ENCODE data around the gene NAT9. TPM values are rescaled to one million over a fixed set of nuclear protein-coding genes. Genes with fewer than 3 reads are reported as not detected.
A peak's percentile ranks its signal among the peaks of the same experiment; 100 is the strongest.

The NAT9 gene
- total and polyA plus RNA-seq, 9 donors, result 19.7 to 87.0 (median 56.5) TPM

- Histone ChIP-seq H3K4me3 (peak overlapping the region; percentile 72), H3K27me3 (no peaks in the 10 kb centered on the region), H3K4me1 (ENCODE audit: insufficient read depth) (peaks cover 10% of the 10 kb centered on the region), H3K36me3 (no peaks in the 10 kb centered on the region), H3K9me3 (no peaks in the 10 kb centered on the region), H3K27ac (no peak overlapping the region)
- DNase-seq, result no peak
- intact Hi-C loops (cut with DNase I), result no loop called here
- WGBS, 3 donors, result 35 to 54% (median 41%) methylated on average over 6 of the region's 6 CpGs
- TF ChIP-seq, protein P1, sequence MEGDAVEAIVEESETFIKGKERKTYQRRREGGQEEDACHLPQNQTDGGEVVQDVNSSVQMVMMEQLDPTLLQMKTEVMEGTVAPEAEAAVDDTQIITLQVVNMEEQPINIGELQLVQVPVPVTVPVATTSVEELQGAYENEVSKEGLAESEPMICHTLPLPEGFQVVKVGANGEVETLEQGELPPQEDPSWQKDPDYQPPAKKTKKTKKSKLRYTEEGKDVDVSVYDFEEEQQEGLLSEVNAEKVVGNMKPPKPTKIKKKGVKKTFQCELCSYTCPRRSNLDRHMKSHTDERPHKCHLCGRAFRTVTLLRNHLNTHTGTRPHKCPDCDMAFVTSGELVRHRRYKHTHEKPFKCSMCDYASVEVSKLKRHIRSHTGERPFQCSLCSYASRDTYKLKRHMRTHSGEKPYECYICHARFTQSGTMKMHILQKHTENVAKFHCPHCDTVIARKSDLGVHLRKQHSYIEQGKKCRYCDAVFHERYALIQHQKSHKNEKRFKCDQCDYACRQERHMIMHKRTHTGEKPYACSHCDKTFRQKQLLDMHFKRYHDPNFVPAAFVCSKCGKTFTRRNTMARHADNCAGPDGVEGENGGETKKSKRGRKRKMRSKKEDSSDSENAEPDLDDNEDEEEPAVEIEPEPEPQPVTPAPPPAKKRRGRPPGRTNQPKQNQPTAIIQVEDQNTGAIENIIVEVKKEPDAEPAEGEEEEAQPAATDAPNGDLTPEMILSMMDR (IDR thresholded peaks at IDR 0.05), result no peak
- TF ChIP-seq EP300 (IDR thresholded peaks at IDR 0.05), result no peak
- TF ChIP-seq POLR2A (IDR thresholded peaks at IDR 0.05), result no peak
Observed at GRCh38 chr17:74750039-74750326, 26.2 kb downstream of the NAT9 start.

DNA sequence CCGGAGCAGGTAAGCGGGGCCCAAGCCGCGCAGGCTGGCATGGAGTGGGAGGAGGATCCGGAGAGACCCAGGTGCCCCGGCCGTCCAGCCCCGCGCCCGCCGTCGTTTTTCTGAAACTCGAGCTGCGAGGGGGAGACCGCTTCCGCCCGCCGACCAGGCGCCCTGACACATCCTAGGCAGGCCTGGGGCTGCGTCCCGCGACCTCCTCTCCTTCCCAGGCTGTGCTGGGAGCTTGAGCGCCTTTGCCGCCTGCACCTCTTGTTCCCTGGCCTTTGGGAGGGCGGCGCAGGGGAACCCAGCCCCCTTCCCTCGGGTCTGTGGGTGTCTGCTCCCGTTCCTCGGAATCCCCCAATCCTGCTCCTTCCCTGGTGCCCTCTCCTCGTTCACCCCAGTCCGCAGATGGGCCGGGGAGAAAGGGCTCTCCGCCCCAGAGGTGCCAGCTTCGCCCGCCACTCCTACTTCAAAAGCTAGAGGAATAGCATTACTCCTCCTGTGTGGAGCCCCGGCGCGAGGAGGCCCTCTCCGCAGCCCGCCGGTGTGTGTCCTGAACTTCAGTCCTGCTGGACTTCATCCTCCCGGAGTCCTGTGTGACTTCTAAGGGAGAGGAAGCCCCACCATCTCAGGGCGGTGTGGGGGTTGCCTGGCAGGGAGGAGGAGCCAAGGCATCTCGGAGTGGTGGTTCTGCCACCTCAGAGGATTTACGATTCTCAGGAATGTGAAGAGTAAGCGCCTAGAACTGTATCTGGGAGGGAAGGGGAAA is 26.7 kb downstream of the NAT9 start:
- Histone ChIP-seq H3K27ac (peak overlapping the region in 1 of 2 donors; percentile 7), H3K36me3 (no peaks in the 10 kb centered on the region), H3K9me3 (no peaks in the 10 kb centered on the region), H3K27me3 (no peaks in the 10 kb centered on the region), H3K4me3 (peak overlapping the region; percentile 72), H3K4me1 (ENCODE audit: insufficient read depth) (peaks cover 10% of the 10 kb centered on the region)
- DNase-seq, result peak in 2 of 5 donors; percentile 40 to 51
- TF ChIP-seq POLR2A (IDR thresholded peaks at IDR 0.05), result no peak
- no peak for TF ChIP-seq EP300 (IDR thresholded peaks at IDR 0.05)
- TF ChIP-seq, protein P1 (IDR thresholded peaks at IDR 0.05), result no peak
- intact Hi-C loops (cut with DNase I), result loop anchor here in 3 of 4 donors (5.0 to 10.0 kb wide), 3 partner anchors 113 to 535 kb away; partner anchors contain the start of gene TTYH2 (in 1 of the 3)
- WGBS, 3 donors, result 2 to 7% (median 2%) methylated on average over 28 to 46 of the region's 46 CpGs

DNA sequence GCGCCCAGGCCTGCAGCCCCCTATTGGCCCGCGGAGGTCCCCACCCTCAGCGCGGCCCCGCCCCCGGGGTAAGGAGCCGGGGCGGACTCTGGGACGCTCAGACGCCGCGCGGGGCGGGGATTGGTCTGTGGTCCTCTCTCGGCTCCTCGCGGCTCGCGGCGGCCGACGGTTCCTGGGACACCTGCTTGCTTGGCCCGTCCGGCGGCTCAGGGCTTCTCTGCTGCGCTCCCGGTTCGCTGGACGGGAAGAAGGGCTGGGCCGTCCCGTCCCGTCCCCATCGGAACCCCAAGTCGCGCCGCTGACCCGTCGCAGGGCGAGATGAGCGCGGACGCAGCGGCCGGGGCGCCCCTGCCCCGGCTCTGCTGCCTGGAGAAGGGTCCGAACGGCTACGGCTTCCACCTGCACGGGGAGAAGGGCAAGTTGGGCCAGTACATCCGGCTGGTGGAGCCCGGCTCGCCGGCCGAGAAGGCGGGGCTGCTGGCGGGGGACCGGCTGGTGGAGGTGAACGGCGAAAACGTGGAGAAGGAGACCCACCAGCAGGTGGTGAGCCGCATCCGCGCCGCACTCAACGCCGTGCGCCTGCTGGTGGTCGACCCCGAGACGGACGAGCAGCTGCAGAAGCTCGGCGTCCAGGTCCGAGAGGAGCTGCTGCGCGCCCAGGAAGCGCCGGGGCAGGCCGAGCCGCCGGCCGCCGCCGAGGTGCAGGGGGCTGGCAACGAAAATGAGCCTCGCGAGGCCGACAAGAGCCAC is 27.4 kb downstream of the NAT9 start, which contains the start of gene NHERF1:
TSS of gene NHERF1 (plus strand) at position 100 of the 750 bp plus-strand sequence. CDS start at position 319, 219 bp downstream.
- TF ChIP-seq, protein P1 (IDR thresholded peaks at IDR 0.05), result peak in 1 of 3 donors; percentile 23
- TF ChIP-seq POLR2A (IDR thresholded peaks at IDR 0.05) (peak; percentile 92), EP300 (IDR thresholded peaks at IDR 0.05) (no peak)
- WGBS, 3 donors, result 0 to 3% (median 1%) methylated on average over 16 to 90 of the region's 90 CpGs
- Histone ChIP-seq H3K4me1 (ENCODE audit: insufficient read depth) (peaks cover 10% of the 10 kb centered on the region), H3K27me3 (no peaks in the 10 kb centered on the region), H3K27ac (peak within 1 kb of the TSS in 1 of 2 donors; percentile 65), H3K4me3 (peak within 1 kb of the TSS; percentile 72), H3K36me3 (no peaks in the 10 kb centered on the region), H3K9me3 (no peaks in the 10 kb centered on the region)
- intact Hi-C loops (cut with DNase I), result loop anchor here in 3 of 4 donors (5.0 to 10.0 kb wide), 3 partner anchors 114 to 534 kb away; partner anchors contain the start of gene TTYH2 (in 1 of the 3)
- DNase-seq, result peak; percentile 91 to 96 (median 94)

GRCh38 chr17:74748279-74748528 is 27.9 kb downstream of the NAT9 start:
- no peak for TF ChIP-seq POLR2A (IDR thresholded peaks at IDR 0.05)
- TF ChIP-seq EP300 (IDR thresholded peaks at IDR 0.05), result no peak
- TF ChIP-seq, protein P1 (IDR thresholded peaks at IDR 0.05), result peak in 1 of 3 donors; percentile 21
- H3K4me3 ChIP-seq, result peak overlapping the region; percentile 72
- WGBS, 3 donors, result 0 to 1% (median 0%) methylated on average over 12 to 34 of the region's 34 CpGs
- intact Hi-C loops (cut with DNase I), result loop anchor here in 3 of 4 donors (5.0 to 10.0 kb wide), 3 partner anchors 114 to 533 kb away; partner anchors contain the start of gene TTYH2 (in 1 of the 3)
- no peaks in the 10 kb centered on the region for H3K36me3 ChIP-seq
- DNase-seq, result no peak
- peaks cover 10% of the 10 kb centered on the region for H3K4me1 ChIP-seq (ENCODE audit: insufficient read depth)
- peak overlapping the region in 1 of 2 donors; percentile 65 for H3K27ac ChIP-seq
- H3K27me3 ChIP-seq, result no peaks in the 10 kb centered on the region
- H3K9me3 ChIP-seq, result no peaks in the 10 kb centered on the region
